ENCODE data around the gene PER2.

Gene PER2

DNA sequence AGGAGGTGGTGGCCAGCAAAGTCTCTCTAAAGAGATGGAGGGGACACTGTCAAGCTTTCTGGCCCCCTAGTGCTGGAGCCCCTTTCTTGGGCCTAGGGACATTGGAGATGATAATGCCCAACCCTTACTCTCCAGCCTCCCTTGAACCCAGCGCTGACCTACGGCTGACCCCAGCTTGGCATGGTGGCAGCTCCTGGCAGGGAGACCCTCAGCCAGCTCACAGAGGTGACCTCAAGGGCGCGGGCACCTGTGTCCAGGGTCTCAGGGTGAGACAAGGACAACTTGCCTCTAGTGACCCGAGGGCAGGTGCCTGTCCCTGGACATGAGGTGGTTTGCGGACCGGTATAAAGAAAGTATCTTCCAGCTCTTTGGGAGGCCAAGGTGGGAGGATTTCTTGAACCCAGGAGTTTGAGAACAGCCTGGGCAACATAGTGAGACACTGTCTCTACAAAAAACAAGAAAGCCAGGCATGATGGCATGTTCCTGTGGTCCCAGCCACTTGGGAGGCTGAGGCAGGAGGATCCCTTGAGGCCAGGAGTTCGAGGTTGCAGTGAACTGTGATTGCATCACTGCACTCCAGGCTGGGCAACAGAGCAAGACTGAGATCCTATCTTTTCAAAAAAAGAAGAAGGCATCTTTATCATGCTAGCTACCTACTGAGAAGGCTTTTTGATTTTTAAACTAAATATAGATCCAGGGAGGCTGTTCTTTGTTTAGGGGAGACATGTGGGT is 3.3 kb upstream of the PER2 start:
- in situ Hi-C loops (cut with HindIII; ENCODE audit: low sequenced_read_pairs) = no loop called here

DNA sequence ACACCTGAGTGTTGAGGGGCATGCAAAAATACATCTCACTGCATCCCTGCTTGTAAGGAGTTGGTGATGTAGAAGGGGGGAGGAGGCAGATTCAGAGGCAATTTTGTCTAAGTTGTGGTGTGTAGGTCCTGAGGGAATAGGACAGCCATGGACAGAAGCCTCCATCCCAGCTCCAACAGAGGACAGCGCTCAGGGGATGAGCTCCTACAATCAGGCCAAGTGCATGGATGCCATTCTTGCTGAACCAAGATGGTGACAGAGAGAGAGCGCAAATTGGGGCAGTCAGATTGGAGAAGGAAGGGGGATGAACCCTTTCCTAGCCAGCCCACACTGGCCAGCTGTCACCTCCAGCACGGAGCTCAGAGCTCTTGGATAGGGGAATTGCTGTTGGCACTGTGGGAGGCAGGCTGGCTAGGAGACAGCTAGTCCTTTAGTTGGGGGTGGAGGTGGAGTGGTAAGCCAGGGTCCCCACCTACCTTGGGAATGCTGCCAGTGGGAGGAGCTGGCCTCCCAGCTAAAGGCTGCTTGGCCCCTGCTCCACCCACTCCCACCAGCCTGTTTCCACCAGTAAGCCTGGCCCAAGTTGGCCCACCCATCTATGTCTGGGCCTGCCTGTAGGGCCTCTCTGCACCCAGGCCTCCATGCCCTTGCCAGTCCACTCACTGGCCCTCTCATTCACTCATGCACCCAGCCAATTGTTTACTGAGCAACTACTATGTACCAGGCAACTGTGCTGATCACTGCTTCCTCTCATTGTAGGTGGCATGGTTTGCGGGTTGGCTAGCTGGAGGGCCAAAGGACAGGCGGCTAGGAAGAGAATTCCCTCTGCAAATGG is 2.5 kb upstream of the PER2 start:
- no peak overlapping the region for H3K4me3 ChIP-seq (ENCODE audit: low read depth, low read length)
- no peak for DNase-seq (ENCODE audit: low read depth)
- in situ Hi-C loops (cut with HindIII; ENCODE audit: low sequenced_read_pairs) = no loop called here
- TF ChIP-seq, protein P1, sequence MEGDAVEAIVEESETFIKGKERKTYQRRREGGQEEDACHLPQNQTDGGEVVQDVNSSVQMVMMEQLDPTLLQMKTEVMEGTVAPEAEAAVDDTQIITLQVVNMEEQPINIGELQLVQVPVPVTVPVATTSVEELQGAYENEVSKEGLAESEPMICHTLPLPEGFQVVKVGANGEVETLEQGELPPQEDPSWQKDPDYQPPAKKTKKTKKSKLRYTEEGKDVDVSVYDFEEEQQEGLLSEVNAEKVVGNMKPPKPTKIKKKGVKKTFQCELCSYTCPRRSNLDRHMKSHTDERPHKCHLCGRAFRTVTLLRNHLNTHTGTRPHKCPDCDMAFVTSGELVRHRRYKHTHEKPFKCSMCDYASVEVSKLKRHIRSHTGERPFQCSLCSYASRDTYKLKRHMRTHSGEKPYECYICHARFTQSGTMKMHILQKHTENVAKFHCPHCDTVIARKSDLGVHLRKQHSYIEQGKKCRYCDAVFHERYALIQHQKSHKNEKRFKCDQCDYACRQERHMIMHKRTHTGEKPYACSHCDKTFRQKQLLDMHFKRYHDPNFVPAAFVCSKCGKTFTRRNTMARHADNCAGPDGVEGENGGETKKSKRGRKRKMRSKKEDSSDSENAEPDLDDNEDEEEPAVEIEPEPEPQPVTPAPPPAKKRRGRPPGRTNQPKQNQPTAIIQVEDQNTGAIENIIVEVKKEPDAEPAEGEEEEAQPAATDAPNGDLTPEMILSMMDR (IDR thresholded peaks at IDR 0.05; ENCODE audit: low read depth, low read length, missing control alignments) = no peak

More for the DNA sequence above, 3.3 kb upstream of the PER2 start:
- TF ChIP-seq, protein P1 (IDR thresholded peaks at IDR 0.05; ENCODE audit: low read depth, low read length, missing control alignments) = no peak
- H3K4me3 ChIP-seq (ENCODE audit: low read depth, low read length) = no peak overlapping the region
- no peak for DNase-seq (ENCODE audit: low read depth)

DNA sequence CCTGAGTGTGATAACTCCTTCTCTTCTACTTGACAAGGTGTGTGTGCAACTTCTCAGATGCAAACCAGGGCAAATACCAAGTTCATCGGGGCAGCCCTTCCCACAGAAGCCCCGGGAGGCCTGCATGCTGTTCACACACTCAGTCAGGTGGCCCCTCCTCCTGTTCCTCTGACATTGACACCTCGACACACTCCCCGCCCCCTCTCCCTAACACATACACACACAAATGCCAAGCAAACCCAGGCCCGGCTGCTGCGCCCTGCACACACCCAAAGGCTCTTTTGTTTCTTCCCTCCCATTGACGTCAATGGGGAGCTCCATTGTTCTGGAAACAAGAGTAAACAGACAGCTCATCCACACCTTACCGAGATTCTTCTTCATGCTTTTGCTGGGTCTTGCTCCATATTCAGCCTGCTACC is 1.7 kb upstream of the PER2 start:
- no peak overlapping the region for H3K4me3 ChIP-seq (ENCODE audit: low read depth, low read length)
- TF ChIP-seq, protein P1 (IDR thresholded peaks at IDR 0.05; ENCODE audit: low read depth, low read length, missing control alignments) = no peak
- in situ Hi-C loops (cut with HindIII; ENCODE audit: low sequenced_read_pairs) = no loop called here
- DNase-seq (ENCODE audit: low read depth) = no peak

DNA sequence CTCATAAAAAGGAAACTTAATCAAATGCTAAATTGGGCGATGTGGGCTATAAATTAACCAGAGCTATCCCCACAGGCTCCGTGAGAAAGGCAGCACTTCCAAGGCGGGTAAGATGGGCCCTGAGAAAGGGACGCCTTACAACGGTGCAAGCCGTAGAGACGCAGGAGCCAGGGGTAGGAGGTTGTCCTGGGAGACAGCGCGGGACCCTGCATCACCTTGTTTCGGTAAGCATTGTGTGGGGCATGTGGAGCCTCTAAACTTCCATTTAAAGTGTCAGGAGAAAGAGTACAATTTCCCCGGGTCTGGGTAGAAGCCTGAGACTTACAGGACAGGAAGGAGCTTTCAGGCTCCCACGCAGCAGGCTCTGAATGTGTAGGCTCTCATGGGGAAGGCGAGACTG is 1.2 kb upstream of the PER2 start:
- in situ Hi-C loops (cut with HindIII; ENCODE audit: low sequenced_read_pairs) = no loop called here
- peak overlapping the region; percentile 78 for H3K4me3 ChIP-seq (ENCODE audit: low read depth, low read length)
- no peak for DNase-seq (ENCODE audit: low read depth)
- TF ChIP-seq, protein P1 (IDR thresholded peaks at IDR 0.05; ENCODE audit: low read depth, low read length, missing control alignments) = no peak

DNA sequence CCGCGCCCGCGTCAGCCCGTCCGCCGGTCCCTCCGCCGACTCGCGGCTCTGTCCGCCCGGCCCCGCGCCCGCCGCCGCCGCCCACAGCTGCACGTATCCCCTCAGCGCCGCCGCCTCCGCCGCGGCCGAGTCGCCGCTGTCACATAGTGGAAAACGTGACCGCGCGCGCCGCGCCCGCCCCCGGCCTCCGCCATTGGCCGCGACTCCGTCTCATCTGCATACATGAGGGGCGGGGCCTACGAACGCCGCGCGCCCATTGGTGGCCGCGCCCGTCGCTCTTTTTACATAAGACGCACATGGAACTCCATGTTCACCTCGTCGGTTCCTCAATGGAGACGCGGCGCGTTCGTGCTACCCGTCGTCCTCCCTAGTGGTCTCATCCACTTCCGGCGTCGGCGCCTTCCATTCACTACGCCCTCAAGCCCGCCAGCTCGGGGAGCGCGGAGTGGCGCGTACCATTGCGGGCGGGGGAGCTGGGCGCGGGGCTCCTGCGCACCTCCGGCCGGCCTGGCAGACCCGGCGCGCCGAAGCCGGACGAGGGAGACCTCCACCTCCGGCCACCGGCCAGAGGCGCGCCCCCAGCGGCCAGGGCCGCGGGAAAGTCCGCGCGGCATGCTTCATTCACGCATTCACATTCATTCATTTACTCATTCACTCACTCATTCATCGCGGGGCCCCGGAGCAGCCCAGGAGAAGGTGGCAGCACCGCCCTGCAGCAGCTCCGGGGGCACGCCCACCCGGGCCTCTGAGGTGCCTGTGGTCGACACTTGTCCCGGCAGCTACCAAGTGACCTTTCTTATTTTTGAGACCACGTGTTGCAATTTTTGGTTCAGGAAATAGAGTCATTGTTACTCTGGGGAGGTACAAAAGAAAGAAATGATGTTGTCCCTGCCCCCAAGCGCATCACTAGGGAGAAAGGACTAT is 502 bp upstream of the PER2 start:
- H3K4me3 ChIP-seq (ENCODE audit: low read depth, low read length) = peak overlapping the region; percentile 78
- DNase-seq (ENCODE audit: low read depth) = peak; percentile 98
- in situ Hi-C loops (cut with HindIII; ENCODE audit: low sequenced_read_pairs) = no loop called here
- TF ChIP-seq, protein P1 (IDR thresholded peaks at IDR 0.05; ENCODE audit: low read depth, low read length, missing control alignments) = peak; percentile 34

Measured in astrocyte of the cerebellum (primary cell).